Caco-2 (cell line): ENCODE measurements around the gene RASSF7. TPM values are rescaled to one million over a fixed set of nuclear protein-coding genes. Genes with fewer than 3 reads are reported as not detected.

Source experiments
- BruUV-seq: library from RNA; stranded (reverse); fragments of 400-500 nt; replicated peaks from 2 replicates; lab custom pipeline; 2021; lab: Mats Ljungman, UMichigan
- CTCF ChIA-PET: fragments of 300-600 bp; sonication (Branson Sonifier 250); formaldehyde crosslinking; loops from one replicate; lab custom pipeline; 2022; ENCODE audit warnings: antibody characterized with exemption; lab: Charles Lee
- POLR2A ChIA-PET: fragments of 300-600 bp; sonication (Branson Sonifier 250); formaldehyde crosslinking; loops from one replicate; lab custom pipeline; 2022; ENCODE audit warnings: antibody characterized with exemption; lab: Charles Lee
- DNase-seq, 2 experiments: peaks; one replicate each; pipeline versions ENCODE4 v3.0.0 to v3.0.0-alpha.2; 2020 to 2022
- H3K27me3 ChIP-seq: replicated peaks from 2 replicates; pipeline ENCODE4 v1.6.0; 2011; ENCODE audit warnings: low read length; ENCODE audit not compliant: control insufficient read depth, insufficient read depth
- H3K36me3 ChIP-seq: 2 replicates; pipeline ENCODE4 v1.5.1; 2011; ENCODE audit warnings: low read length; ENCODE audit not compliant: control insufficient read depth, insufficient read depth
- H3K4me1 ChIP-seq: fragments of 250-450 bp; sonication (Bioruptor Pico); 2 replicates; pipeline ENCODE4 v1.5.1; 2020; ENCODE audit warnings: mild to moderate bottlenecking
- H3K4me3 ChIP-seq: 2 replicates; pipeline ENCODE4 v1.5.1; 2011; ENCODE audit warnings: low read depth, mild to moderate bottlenecking, control low read depth, low read length
- H3K9me3 ChIP-seq: fragments of 250-450 bp; sonication (Bioruptor Pico); 2 replicates; pipeline ENCODE4 v1.5.1; 2020; ENCODE audit warnings: mild to moderate bottlenecking, moderate library complexity
- H3K27ac Mint-ChIP-seq: one replicate; pipeline ENCODE4 v1.8.0; 2022; ENCODE audit warnings: mixed read lengths; ENCODE audit not compliant: unreplicated experiment
- H3K27me3 Mint-ChIP-seq: one replicate; pipeline ENCODE4 v1.8.0; 2022; ENCODE audit warnings: mixed read lengths; ENCODE audit not compliant: insufficient read depth, unreplicated experiment
- H3K36me3 Mint-ChIP-seq: one replicate; pipeline ENCODE4 v1.8.0; 2022; ENCODE audit warnings: mild to moderate bottlenecking, mixed read lengths; ENCODE audit not compliant: insufficient read depth, unreplicated experiment
- H3K4me1 Mint-ChIP-seq: one replicate; pipeline ENCODE4 v1.8.0; 2022; ENCODE audit warnings: low read depth, mixed read lengths; ENCODE audit not compliant: unreplicated experiment
- H3K4me3 Mint-ChIP-seq: one replicate; pipeline ENCODE4 v1.8.0; 2022; ENCODE audit warnings: mild to moderate bottlenecking, moderate library complexity, mixed read lengths; ENCODE audit not compliant: unreplicated experiment
- H3K9me3 Mint-ChIP-seq: one replicate; pipeline ENCODE4 v1.8.0; 2022; ENCODE audit warnings: mixed read lengths; ENCODE audit not compliant: unreplicated experiment
- CTCF ChIP-seq, 2 experiments: fragments of 200-600 bp in 1 of 2; IDR thresholded peaks; 1 replicate in 1 of 2; 2 replicates in 1 of 2; pipeline versions ENCODE4 v1.5.1 to v1.8.0; 2011 to 2022; ENCODE audit warnings: antibody characterized with exemption in 1 of 2, control low read depth in 1 of 2, inconsistent platforms in 1 of 2, low read depth in 1 of 2, low read length in 1 of 2, mild to moderate bottlenecking in 1 of 2, moderate library complexity in 1 of 2; ENCODE audit not compliant: insufficient read depth in 1 of 2, severe bottlenecking in 1 of 2, unreplicated experiment in 1 of 2
- intact Hi-C: fragments of 100-400 bp; cut with micrococcal nuclease; formaldehyde crosslinking; loops from one replicate; pipeline ENCODE4 v1.10.0; 2022; ENCODE audit not compliant: unreplicated experiment
- total RNA-seq: library from RNA; stranded (reverse); gene quantifications from 2 replicates; pipeline ENCODE4 v1.2.3, GENCODE V29; 2022

Gene RASSF7
- total RNA-seq, 1 experiment from 2014 or later = 65.5 TPM

GRCh38 chr11:610146-610801, 49.5 kb downstream of the RASSF7 start:
- no peak overlapping the region for H3K27ac Mint-ChIP-seq

GRCh38 chr11:611001-611996, 50.5 kb downstream of the RASSF7 start:
- Mint-ChIP-seq H3K27ac (no peak overlapping the region), H3K9me3 (no peaks in the 10 kb centered on the region), H3K36me3 (peaks cover 96% of the 10 kb centered on the region), H3K4me1 (peaks cover 5% of the 10 kb centered on the region), H3K4me3 (no peak overlapping the region), H3K27me3 (no peaks in the 10 kb centered on the region)
- no peak for DNase-seq
- ChIA-PET POLR2A (interaction anchor here (0.6 kb wide), 1 partner anchor 43 kb away, joined by 5 read pairs; no protein-coding TSS in a partner anchor), CTCF (no interaction called here)
- Histone ChIP-seq H3K4me1 (peaks cover 25% of the 10 kb centered on the region), H3K4me3 (no peak overlapping the region), H3K27me3 (no peaks in the 10 kb centered on the region), H3K36me3 (peaks cover 13% of the 10 kb centered on the region), H3K9me3 (no peaks in the 10 kb centered on the region)
- TF ChIP-seq CTCF (IDR thresholded peaks at IDR 0.05; ENCODE audit: insufficient read depth in 1 of 2, low read depth in 1 of 2, low read length in 1 of 2, severe bottlenecking in 1 of 2, unreplicated experiment in 1 of 2) = no peak
- BruUV-seq = TSS peak; percentile 3
- intact Hi-C loops = loop anchor here (5.0 kb wide), 1 partner anchor 34 kb away; the partner anchor contains the start of gene PHRF1

More at GRCh38 chr11:610146-610801, 49.5 kb downstream of the RASSF7 start:
- no peak for DNase-seq
- Histone ChIP-seq H3K36me3 (peaks cover 14% of the 10 kb centered on the region), H3K4me1 (peaks cover 20% of the 10 kb centered on the region), H3K27me3 (no peaks in the 10 kb centered on the region), H3K9me3 (no peaks in the 10 kb centered on the region), H3K4me3 (no peak overlapping the region)
- intact Hi-C loops = loop anchor here (5.0 kb wide), 1 partner anchor 33 kb away; the partner anchor contains the start of gene PHRF1
- Mint-ChIP-seq H3K36me3 (peaks cover 94% of the 10 kb centered on the region), H3K27me3 (no peaks in the 10 kb centered on the region), H3K4me3 (no peak overlapping the region), H3K9me3 (no peaks in the 10 kb centered on the region), H3K4me1 (peaks cover 5% of the 10 kb centered on the region)
- no TSS peak for BruUV-seq
- ChIA-PET CTCF (no interaction called here), POLR2A (no interaction called here)
- no peak for TF ChIP-seq CTCF (IDR thresholded peaks at IDR 0.05; ENCODE audit: insufficient read depth in 1 of 2, low read depth in 1 of 2, low read length in 1 of 2, severe bottlenecking in 1 of 2, unreplicated experiment in 1 of 2)
